IMR-90 (cell line): Measurements from ENCODE around the gene MAPKAPK5. TPM values are rescaled to one million over a fixed set of nuclear protein-coding genes. Genes with fewer than 3 reads are reported as not detected.

Experiments used
- ATAC-seq: fragments of 200-7000 bp; cut with Tn5 transposase; 2 replicates; pipeline ENCODE4 v1.9.1; 2020; ENCODE audit warnings: low read depth, mild to moderate bottlenecking, moderate library complexity
- BruUV-seq: library from RNA; stranded (reverse); fragments of 400-500 nt; replicated peaks from 2 replicates; lab custom pipeline; 2021; lab: Mats Ljungman, UMichigan
- CTCF ChIA-PET: fragments of 300-600 bp; formaldehyde crosslinking; extraction: SDS; loops from one replicate; lab custom pipeline; 2021; ENCODE audit warnings: antibody characterized with exemption; lab: Yijun Ruan, JAX
- POLR2A ChIA-PET: fragments of 300-600 bp; sonication (Branson Sonifier 250); formaldehyde crosslinking; loops from one replicate; lab custom pipeline; 2022; ENCODE audit warnings: antibody characterized with exemption; ENCODE audit not compliant: unreplicated experiment; lab: Charles Lee
- DNase-seq: peaks from one replicate; pipeline ENCODE4 v3.0.0; 2013
- H2AFZ ChIP-seq: replicated peaks from 2 replicates; pipeline ENCODE3; 2013; ENCODE audit warnings: low read length, mild to moderate bottlenecking; ENCODE audit not compliant: poor library complexity
- H2AK5ac ChIP-seq: 2 replicates; pipeline ENCODE4 v1.6.1; 2013; ENCODE audit warnings: low read depth, low read length, inconsistent platforms
- H2AK9ac ChIP-seq: replicated peaks from 2 replicates; pipeline ENCODE3; 2013; ENCODE audit warnings: mild to moderate bottlenecking, low read depth, low read length, moderate library complexity; ENCODE audit not compliant: poor library complexity
- H2BK120ac ChIP-seq: 2 replicates; pipeline ENCODE4 v1.6.1; 2013; ENCODE audit warnings: low read depth, low read length, inconsistent platforms
- H2BK15ac ChIP-seq: 3 replicates; pipeline ENCODE4 v1.6.1; 2013; ENCODE audit warnings: low read depth, low read length, inconsistent platforms
- H2BK20ac ChIP-seq: 2 replicates; pipeline ENCODE4 v1.6.1; 2013; ENCODE audit warnings: low read depth, mild to moderate bottlenecking, inconsistent platforms, low read length, moderate library complexity
- H2BK5ac ChIP-seq: 2 replicates; pipeline ENCODE4 v1.6.1; 2013; ENCODE audit warnings: mild to moderate bottlenecking, low read depth, low read length, inconsistent platforms; ENCODE audit not compliant: poor library complexity, severe bottlenecking
- H3K14ac ChIP-seq: replicated peaks from 2 replicates; pipeline ENCODE4 v1.6.1; 2013; ENCODE audit warnings: low read depth, low read length, inconsistent platforms
- H3K18ac ChIP-seq: 2 replicates; pipeline ENCODE4 v1.6.1; 2013; ENCODE audit warnings: low read depth, low read length, control low read depth
- H3K23ac ChIP-seq: 2 replicates; pipeline ENCODE4 v1.6.1; 2013; ENCODE audit warnings: low read depth, low read length, inconsistent platforms
- H3K27ac ChIP-seq: 2 replicates; pipeline ENCODE4 v1.5.1; 2013; ENCODE audit warnings: mild to moderate bottlenecking, control low read depth, low read length; ENCODE audit not compliant: insufficient read depth
- H3K27me3 ChIP-seq: 2 replicates; pipeline ENCODE4 v1.6.1; 2013; ENCODE audit warnings: low read length; ENCODE audit not compliant: control insufficient read depth, insufficient read depth
- H3K36me3 ChIP-seq: 2 replicates; pipeline ENCODE4 v1.6.1; 2013; ENCODE audit warnings: low read length, mixed read lengths; ENCODE audit not compliant: control insufficient read depth, insufficient read depth
- H3K4ac ChIP-seq: 2 replicates; pipeline ENCODE4 v1.6.1; 2013; ENCODE audit warnings: low read depth, low read length, inconsistent platforms
- H3K4me1 ChIP-seq: 2 replicates; pipeline ENCODE4 v1.6.1; 2013; ENCODE audit warnings: low read length, mixed read lengths; ENCODE audit not compliant: control insufficient read depth, insufficient read depth
- H3K4me2 ChIP-seq: 2 replicates; pipeline ENCODE4 v1.6.1; 2013; ENCODE audit warnings: low read depth, mild to moderate bottlenecking, control low read depth, low read length, moderate library complexity
- H3K4me3 ChIP-seq: 2 replicates; pipeline ENCODE4 v1.5.1; 2013; ENCODE audit warnings: low read depth, mild to moderate bottlenecking, control low read depth, low read length, moderate library complexity; ENCODE audit not compliant: insufficient read depth
- H3K56ac ChIP-seq: 2 replicates; pipeline ENCODE4 v1.6.1; 2013; ENCODE audit warnings: low read length, inconsistent platforms; ENCODE audit not compliant: insufficient read depth; ENCODE audit errors: extremely low read depth
- H3K79me1 ChIP-seq, 2 experiments: 2 replicates each; pipeline ENCODE4 v1.6.1; 2013; ENCODE audit warnings: low read length in 2 of 2, inconsistent platforms in 1 of 2, low read depth in 1 of 2
- H3K9ac ChIP-seq: 2 replicates; pipeline ENCODE4 v1.6.1; 2013; ENCODE audit warnings: low read depth, low read length, control low read depth
- H3K9me1 ChIP-seq: 2 replicates; pipeline ENCODE4 v1.6.1; 2013; ENCODE audit warnings: low read length, inconsistent platforms; ENCODE audit not compliant: insufficient read depth
- H3K9me3 ChIP-seq: 2 replicates; pipeline ENCODE4 v1.6.1; 2013; ENCODE audit warnings: low read length; ENCODE audit not compliant: control insufficient read depth, insufficient read depth
- H4K20me1 ChIP-seq: 2 replicates; pipeline ENCODE4 v1.6.1; 2013; ENCODE audit warnings: low read length, inconsistent platforms; ENCODE audit not compliant: insufficient read depth
- H4K5ac ChIP-seq: 2 replicates; pipeline ENCODE4 v1.6.1; 2013; ENCODE audit warnings: mild to moderate bottlenecking, low read depth, low read length, control low read depth
- H4K8ac ChIP-seq, 2 experiments: 2 replicates each; pipeline ENCODE4 v1.6.1; 2013; ENCODE audit warnings: low read depth in 2 of 2, low read length in 2 of 2, control low read depth in 1 of 2, inconsistent platforms in 1 of 2
- H4K91ac ChIP-seq: 2 replicates; pipeline ENCODE4 v1.6.1; 2013; ENCODE audit warnings: low read depth, low read length, inconsistent platforms; ENCODE audit not compliant: insufficient read depth
- FOS ChIP-seq: fragments of 150-350 bp; IDR thresholded peaks from 2 replicates; pipeline ENCODE4 v1.6.1; 2016; ENCODE audit warnings: low read depth, low read length
- WGBS, 2 experiments: methylation state at CpG; one replicate each; pipeline versions ENCODE4 v1.1.5 to v1.1.7; 2013; ENCODE audit warnings: missing lambda C conversion rate in 2 of 2; ENCODE audit not compliant: insufficient read length in 1 of 2; ENCODE audit errors: extremely low coverage in 2 of 2; 5-methylcytosine and 5-hydroxymethylcytosine counted together
- dilution Hi-C: fragments of 300-500 bp; cut with HindIII; formaldehyde crosslinking; loops from one replicate; pipeline ENCODE4 v1.14.3; 2018; ENCODE audit warnings: low sequenced_read_pairs; ENCODE audit not compliant: unreplicated experiment
- in situ Hi-C: fragments of 300-500 bp; cut with MboI; formaldehyde crosslinking; loops from 3 replicates; pipeline ENCODE4 v1.14.3; 2019; ENCODE audit warnings: low sequenced_read_pairs, inconsistent platforms, mixed read lengths
- intact Hi-C: fragments of 100-400 bp; cut with micrococcal nuclease; formaldehyde crosslinking; loops from 2 replicates; pipeline ENCODE4 v1.10.0; 2022
- polyA plus RNA-seq, 3 experiments: library from polyadenylated mRNA; depleted of rRNA; stranded (reverse); fragments of >200 nt; gene quantifications; 2 replicates each; pipeline ENCODE4 v1.2.3, GENCODE V29; 2012; ENCODE audit warnings: low replicate concordance in 1 of 3
- total RNA-seq: library from RNA; depleted of rRNA; stranded (reverse); fragments of >200 nt; gene quantifications from 2 replicates; pipeline ENCODE4 v1.2.3, GENCODE V29; 2012
- TF ChIP-seq, protein P1 (sequence below): fragments of 150-350 bp; IDR thresholded peaks from 2 replicates; pipeline ENCODE4 v1.6.1; 2017; ENCODE audit warnings: mild to moderate bottlenecking, antibody characterized with exemption, low read length, low read depth

The MAPKAPK5 gene
- total and polyA plus RNA-seq, 2 of the 4 experiments (the other 2 are of a cell fraction), result 35.0 to 44.6 TPM

DNA sequence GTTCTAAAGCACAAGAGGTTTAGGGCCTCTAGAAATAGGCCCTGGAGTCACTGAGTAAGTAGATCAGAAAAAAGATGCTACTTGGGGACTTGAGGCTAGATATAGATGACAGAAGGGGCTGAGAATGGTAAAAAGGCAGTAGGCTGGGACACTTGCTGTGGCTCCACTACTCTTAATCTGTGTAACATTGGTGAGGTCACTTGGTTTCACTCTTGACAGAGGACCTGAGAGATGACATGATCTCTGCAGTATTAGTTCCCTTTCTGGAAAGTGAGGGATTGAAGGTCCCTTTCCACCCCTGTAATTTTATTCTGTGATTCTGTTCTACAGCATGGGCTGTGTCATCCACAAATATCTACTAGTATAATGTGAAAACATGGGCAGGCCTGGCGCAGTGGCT lies 39.7 kb downstream of the MAPKAPK5 start:
- no peak overlapping the region for H3K9ac ChIP-seq
- peaks cover 3% of the 10 kb centered on the region; the same call in 1 of the 2 replicates for H3K9me1 ChIP-seq
- no peak overlapping the region for H4K8ac ChIP-seq
- in situ Hi-C loops (no loop called here), dilution Hi-C loops (no loop called here), intact Hi-C loops (no loop called here)
- no peaks in the 10 kb centered on the region for H3K4me1 ChIP-seq
- no peaks in the 10 kb centered on the region for H3K9me3 ChIP-seq
- peaks cover 3 to 5% of the 10 kb centered on the region in 2 experiments; a peak in 3 of 4 replicates for H3K79me1 ChIP-seq
- no peak overlapping the region for H2AFZ ChIP-seq
- ChIA-PET POLR2A (no interaction called here), CTCF (no interaction called here)
- peaks cover 48% of the 10 kb centered on the region for H3K36me3 ChIP-seq
- H4K5ac ChIP-seq, result no peak overlapping the region
- no TSS peak for BruUV-seq
- no peaks in the 10 kb centered on the region for H4K20me1 ChIP-seq
- no peaks in the 10 kb centered on the region for H3K27me3 ChIP-seq
- no peak overlapping the region for H2BK5ac ChIP-seq
- H3K27ac ChIP-seq, result no peak overlapping the region
- H2AK5ac ChIP-seq, result no peak overlapping the region
- no peak overlapping the region for H3K4ac ChIP-seq
- no peak overlapping the region for H2AK9ac ChIP-seq
- H4K91ac ChIP-seq, result no peak overlapping the region
- WGBS, 2 experiments, result 80% methylated on average over 1 of the region's 1 CpG; no CpG with 5 or more reads in 1 of the 2 experiments
- H2BK15ac ChIP-seq, result no peak overlapping the region
- no peak overlapping the region for H3K23ac ChIP-seq
- ATAC-seq (no peak), DNase-seq (no peak)
- H2BK20ac ChIP-seq, result no peak overlapping the region
- H3K4me3 ChIP-seq, result no peak overlapping the region
- no peak overlapping the region for H2BK120ac ChIP-seq
- H3K56ac ChIP-seq, result no peak overlapping the region
- no peak overlapping the region for H3K14ac ChIP-seq
- no peak overlapping the region for H3K18ac ChIP-seq
- TF ChIP-seq, protein P1, sequence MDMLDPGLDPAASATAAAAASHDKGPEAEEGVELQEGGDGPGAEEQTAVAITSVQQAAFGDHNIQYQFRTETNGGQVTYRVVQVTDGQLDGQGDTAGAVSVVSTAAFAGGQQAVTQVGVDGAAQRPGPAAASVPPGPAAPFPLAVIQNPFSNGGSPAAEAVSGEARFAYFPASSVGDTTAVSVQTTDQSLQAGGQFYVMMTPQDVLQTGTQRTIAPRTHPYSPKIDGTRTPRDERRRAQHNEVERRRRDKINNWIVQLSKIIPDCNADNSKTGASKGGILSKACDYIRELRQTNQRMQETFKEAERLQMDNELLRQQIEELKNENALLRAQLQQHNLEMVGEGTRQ, result no peak
- no peak for TF ChIP-seq FOS
- H3K4me2 ChIP-seq, result no peak overlapping the region
